HG02973 (cell line): Measurements from ENCODE around the gene CCNI2.

Source experiments
- ATAC-seq: cut with Tn5 transposase; IDR thresholded peaks from one replicate; pipeline ENCODE4 v1.9.1; 2021; ENCODE audit warnings: moderate library complexity; ENCODE audit not compliant: unreplicated experiment

Gene CCNI2

GRCh38 chr5:132746954-132747615 is at the start of gene CCNI2:
Gene CCNI2 (plus strand): TSS chr5:132747426. CDS start chr5:132747496, 70 bp downstream.
- no peak for ATAC-seq

GRCh38 chr5:132704875-132705274 is 42.4 kb upstream of the CCNI2 start:
- ATAC-seq = no peak

- ATAC-seq = no peak
Measured at GRCh38 chr5:132708645-132709044, 38.6 kb upstream of the CCNI2 start.

- ATAC-seq = no peak
Measured at GRCh38 chr5:132714456-132715307, 32.5 kb upstream of the CCNI2 start.

- ATAC-seq = no peak
Measured at GRCh38 chr5:132718544-132719312, 28.5 kb upstream of the CCNI2 start.

- ATAC-seq = no peak
Measured at GRCh38 chr5:132725745-132726144, 21.5 kb upstream of the CCNI2 start.

- no peak for ATAC-seq
Measured at GRCh38 chr5:132729896-132730295, 17.3 kb upstream of the CCNI2 start.

GRCh38 chr5:132733499-132734148 is 13.6 kb upstream of the CCNI2 start:
- ATAC-seq = no peak

- ATAC-seq = no peak
Measured at GRCh38 chr5:132734687-132735086, 12.5 kb upstream of the CCNI2 start.

- ATAC-seq = peak; percentile 80
Measured at GRCh38 chr5:132736853-132737833, 10.1 kb upstream of the CCNI2 start, which contains the start of gene KIF3A. Gene KIF3A (minus strand): TSS chr5:132737546. CDS start chr5:132737419, 127 bp downstream.

GRCh38 chr5:132737982-132738681 is 9.1 kb upstream of the CCNI2 start:
- ATAC-seq = no peak

- no peak for ATAC-seq
Measured at GRCh38 chr5:132739232-132739631, 8.0 kb upstream of the CCNI2 start.

GRCh38 chr5:132742158-132742557 is 5.1 kb upstream of the CCNI2 start:
- no peak for ATAC-seq

- ATAC-seq = no peak
Measured at GRCh38 chr5:132742626-132743025, 4.6 kb upstream of the CCNI2 start.

- no peak for ATAC-seq
Measured at GRCh38 chr5:132744659-132745058, 2.6 kb upstream of the CCNI2 start.

- no peak for ATAC-seq
Measured at GRCh38 chr5:132746592-132746953, 653 bp upstream of the CCNI2 start.

GRCh38 chr5:132747616-132748440 is 602 bp downstream of the CCNI2 start:
- no peak for ATAC-seq

- no peak for ATAC-seq
Measured at GRCh38 chr5:132748522-132749000, 1.3 kb downstream of the CCNI2 start.
